H54 (cell line): ENCODE data around the gene SUCLG1.

ENCODE experiments used
- DNase-seq: peaks from one replicate; pipeline ENCODE4 v3.0.0; 2011; ENCODE audit warnings: low spot score, mixed read lengths; ENCODE audit not compliant: insufficient read length
- FAIRE-seq: peaks from 3 replicates; lab custom pipeline; 2011; peaks lifted over from hg19 to GRCh38; lab: Jason Lieb, UNC
- POLR2A ChIP-seq: IDR thresholded peaks from 2 replicates; pipeline ENCODE4 v1.6.1; 2011; ENCODE audit warnings: low read depth, mild to moderate bottlenecking, low read length

SUCLG1 gene

DNA sequence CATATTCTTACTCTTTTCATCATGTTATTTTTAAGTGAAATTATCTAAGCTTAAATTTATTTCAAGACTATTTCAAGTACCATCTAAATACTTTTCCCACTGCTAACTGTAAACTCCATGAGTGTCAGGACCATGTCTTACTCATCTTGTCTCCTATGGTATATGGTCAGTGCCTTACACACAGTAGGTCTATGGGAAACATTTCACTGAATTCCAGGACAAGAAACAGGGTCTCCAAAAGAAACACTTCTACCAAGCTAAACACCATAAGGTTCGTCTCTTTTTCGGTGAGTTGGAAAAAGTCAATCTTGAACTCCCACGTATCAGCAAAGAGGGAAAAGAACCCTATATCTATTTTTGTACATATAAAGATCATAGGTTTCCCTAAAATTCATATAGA, 6.5 kb downstream of the SUCLG1 start:
- DNase-seq (no peak), FAIRE-seq (no peak)
- no peak for TF ChIP-seq POLR2A

DNA sequence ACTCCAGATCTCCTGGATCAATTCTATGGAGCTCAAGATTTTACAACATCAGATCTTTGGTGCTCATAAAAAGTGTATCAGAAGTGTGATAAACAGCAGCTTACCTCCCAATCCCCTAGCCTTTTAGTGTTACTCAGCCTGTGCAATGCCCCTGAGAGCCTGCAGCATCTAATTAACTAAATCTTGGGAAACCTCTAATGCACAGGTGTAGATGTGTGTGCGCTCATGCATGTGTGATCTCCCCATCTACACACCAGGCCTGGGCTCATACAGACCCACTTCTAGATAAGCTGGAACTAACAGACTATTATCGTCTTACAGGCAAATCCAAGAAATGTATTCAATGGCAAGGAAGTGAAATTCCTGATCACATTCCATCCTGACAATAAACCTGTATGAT, 7.5 kb downstream of the SUCLG1 start:
- TF ChIP-seq POLR2A = no peak
- DNase-seq (no peak), FAIRE-seq (peak; percentile 45)

DNA sequence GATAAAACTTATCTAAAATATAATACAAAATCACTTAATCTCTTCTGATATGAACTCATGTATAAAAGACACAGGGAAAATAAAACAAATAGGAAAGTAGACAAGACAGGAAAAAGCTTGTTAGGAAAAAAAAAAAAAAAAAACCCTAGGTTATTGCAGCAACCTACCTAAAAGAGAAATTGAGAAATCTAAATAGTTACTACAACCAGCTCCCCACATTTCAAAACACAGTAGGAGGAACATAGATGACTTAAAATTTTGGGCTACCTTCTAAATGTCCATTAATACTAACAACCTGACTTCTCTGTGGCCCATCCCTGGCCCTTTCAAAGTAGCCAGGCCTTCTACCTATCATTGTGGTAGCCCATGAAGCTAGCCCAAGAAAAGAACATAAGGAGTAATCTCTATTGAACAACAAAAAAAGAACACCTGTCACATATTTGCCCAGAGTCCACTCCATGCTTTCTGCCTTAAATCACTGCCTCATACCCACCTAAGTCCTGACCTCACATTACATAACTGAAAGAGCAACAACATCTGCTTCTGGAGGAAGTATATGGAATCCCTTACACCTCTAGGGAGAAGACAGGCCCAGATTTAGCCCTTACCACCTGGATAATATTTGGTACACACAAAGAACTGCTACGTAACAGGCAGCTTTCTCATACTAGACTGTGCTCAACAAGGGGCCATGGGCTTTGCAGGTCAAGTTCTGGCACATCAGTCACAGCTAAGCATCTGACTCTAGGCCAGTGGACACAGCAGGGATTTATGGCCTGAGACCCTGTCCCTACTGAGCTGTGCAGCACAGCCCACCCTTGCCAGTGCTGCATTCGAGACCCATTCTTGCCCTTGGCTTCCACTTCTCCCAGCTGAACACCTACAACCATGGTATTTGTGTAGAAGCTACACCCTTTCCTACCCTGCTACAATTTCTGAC, 8.5 kb downstream of the SUCLG1 start:
- no peak for TF ChIP-seq POLR2A
- FAIRE-seq (peak; percentile 45), DNase-seq (no peak)

- DNase-seq (no peak), FAIRE-seq (no peak)
- TF ChIP-seq POLR2A = no peak
Observed at GRCh38 chr2:84449711-84450110, 9.4 kb downstream of the SUCLG1 start.

GRCh38 chr2:84449055-84449454, 10.0 kb downstream of the SUCLG1 start:
- FAIRE-seq (no peak), DNase-seq (no peak)
- no peak for TF ChIP-seq POLR2A

DNA sequence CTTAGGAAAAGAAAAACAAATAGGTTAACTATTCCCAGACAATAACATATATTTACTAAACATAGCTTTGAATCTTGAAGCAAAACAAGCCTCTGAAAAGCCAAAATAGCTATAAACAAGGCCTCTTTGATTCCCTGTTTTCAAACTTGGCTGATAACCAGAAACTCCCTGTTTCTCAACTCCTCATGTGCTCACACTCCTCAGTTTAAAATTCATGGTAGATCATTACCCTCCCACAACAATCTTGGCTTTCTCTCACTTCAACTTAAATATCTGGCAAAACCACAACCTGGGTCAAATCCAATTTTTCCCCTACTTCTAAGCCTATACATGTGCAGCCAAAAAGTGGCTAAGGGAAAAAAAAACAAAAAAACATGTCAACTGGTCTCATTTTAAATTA, 15.6 kb downstream of the SUCLG1 start:
- no peak for FAIRE-seq
- TF ChIP-seq POLR2A = no peak
- DNase-seq = no peak

DNA sequence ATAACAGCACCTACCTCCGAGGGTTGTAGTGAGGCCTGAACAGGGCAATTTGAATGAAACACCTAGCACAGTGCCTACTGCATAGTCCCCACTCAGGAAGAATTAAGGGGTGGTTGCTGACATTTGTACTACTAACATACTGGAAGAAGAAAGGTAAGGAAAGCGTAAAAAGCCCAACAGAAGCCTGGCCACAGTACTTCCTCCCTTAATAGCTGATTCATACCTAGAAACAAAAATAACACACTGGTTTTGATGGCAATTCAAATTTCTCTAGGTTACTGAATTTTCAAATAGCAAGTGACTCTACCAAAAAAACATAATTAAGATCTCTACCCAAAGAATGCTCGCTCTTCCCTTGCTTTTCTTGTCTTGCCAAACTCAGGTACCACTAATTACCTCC, 16.2 kb downstream of the SUCLG1 start:
- TF ChIP-seq POLR2A = no peak
- no peak for FAIRE-seq
- no peak for DNase-seq

DNA sequence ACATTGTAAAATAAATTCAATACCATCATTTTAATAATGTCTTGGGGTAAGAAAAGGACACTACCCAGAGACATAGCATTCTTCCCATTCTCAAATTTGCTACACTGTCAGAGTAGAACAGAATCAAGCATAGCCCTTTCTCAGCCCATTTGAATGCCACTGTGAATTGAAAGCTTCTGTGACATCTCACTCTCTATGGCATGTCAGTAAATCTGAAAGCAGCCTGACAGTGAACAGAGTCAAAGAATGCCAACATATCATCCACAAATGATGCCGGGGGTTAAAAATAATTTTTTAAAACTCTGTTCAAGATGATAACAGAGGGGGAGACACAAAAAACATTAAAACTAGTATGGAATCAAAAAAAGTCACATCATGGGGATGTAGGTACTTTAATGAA, 17.6 kb downstream of the SUCLG1 start:
- DNase-seq = no peak
- no peak for TF ChIP-seq POLR2A
- FAIRE-seq = no peak

- no peak for TF ChIP-seq POLR2A
- no peak for FAIRE-seq
- no peak for DNase-seq
Observed at GRCh38 chr2:84441036-84441435, 18.0 kb downstream of the SUCLG1 start.

DNA sequence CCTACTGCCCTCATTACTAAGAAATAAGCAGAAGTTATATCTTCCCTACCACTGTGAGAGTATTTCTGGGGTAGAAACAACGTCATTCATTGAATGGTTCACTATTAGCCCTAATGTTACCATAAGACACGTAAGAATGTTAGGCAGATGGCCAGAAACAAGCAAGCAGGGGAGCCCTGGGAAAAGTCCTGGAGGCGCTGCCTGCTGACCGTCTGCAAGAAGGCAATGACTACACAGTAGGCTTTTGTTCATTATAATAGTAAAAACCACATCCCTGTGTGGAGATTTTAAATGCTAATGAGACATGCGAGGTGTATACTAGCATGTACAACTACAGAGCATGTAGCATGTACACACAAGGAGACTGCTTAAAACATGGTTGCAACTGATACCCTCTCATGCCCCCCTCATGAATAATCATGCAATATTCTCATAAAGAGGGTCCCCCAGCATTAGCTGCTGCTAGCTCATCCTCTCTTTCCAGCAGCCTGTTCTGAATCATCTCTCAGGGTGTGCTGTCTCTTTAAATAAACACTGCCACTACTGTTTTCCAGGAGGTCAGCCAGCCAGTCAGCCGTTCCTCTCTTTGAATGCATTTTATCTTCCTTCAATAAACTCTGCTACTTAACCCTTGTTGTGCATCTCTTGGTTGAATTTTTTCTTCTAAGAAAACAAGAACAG, 23.6 kb downstream of the SUCLG1 start:
- peak; percentile 67 for FAIRE-seq
- DNase-seq = no peak
- TF ChIP-seq POLR2A = no peak

GRCh38 chr2:84429328-84429727, 29.8 kb downstream of the SUCLG1 start:
- no peak for DNase-seq
- FAIRE-seq = no peak
- TF ChIP-seq POLR2A = no peak

DNA sequence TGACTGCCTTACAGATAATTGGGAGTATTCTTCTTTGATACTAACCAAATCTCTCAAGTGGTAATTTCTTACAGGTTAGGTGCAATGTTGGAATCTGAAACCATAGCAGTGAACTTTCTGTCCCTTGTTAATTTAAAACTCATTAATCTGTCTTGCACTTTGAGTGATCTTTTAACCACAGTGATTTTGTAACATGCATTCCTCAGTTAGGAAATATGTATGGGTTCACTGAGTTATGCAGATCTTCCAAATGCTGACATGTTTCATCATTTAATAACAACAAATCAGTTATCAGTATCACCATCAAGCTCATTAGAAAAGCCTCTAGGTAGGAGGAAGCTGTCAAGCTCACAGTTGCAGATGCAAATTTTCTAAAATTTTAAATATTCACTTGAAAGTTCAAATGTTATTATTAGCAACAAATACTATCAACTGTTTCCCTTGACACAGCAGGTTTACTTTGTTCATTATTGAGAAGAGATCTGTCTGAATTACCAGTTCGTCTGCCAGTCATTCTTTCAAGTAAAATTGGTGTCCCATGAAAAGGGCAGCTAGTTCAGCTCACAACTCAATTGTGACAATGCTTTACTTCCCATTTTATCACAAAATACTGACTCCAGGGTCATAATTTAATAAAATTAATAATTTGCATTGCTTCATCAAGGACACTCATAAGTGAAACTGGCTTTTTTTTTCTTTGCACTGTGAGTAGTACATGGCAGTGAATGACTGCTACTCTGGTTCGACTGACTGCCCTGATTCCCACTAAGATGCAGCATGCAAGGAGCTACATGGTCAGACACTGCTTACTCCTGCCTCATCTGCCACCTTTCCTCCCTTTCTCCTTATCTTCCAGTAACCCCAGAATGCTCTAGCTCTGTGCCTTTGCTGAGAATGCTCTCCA, 31.6 kb downstream of the SUCLG1 start:
- no peak for FAIRE-seq
- TF ChIP-seq POLR2A = no peak
- no peak for DNase-seq

- no peak for TF ChIP-seq POLR2A
- DNase-seq (no peak), FAIRE-seq (no peak)
Observed at GRCh38 chr2:84425310-84425709, 33.8 kb downstream of the SUCLG1 start.
